Pulmonary artery endothelial cell (primary cell): ENCODE measurements around the gene COMP. TPM values are rescaled to one million over a fixed set of nuclear protein-coding genes. Genes with fewer than 3 reads are reported as not detected.
"Not testable (repeated sequence)": the region's sequence is repeated elsewhere in the genome, so short reads cannot be mapped to it uniquely, and the experiment has no call there.

ENCODE experiments used
- DNase-seq: peaks from one replicate; pipeline ENCODE4 v3.0.0-alpha.2; 2011; ENCODE audit warnings: low read depth, low spot score
- total RNA-seq: library from RNA; depleted of rRNA; stranded (reverse); fragments of >200 nt; gene quantifications from 2 replicates; pipeline ENCODE4 v1.2.3, GENCODE V29; 2014

COMP gene
- total RNA-seq = not detected in 2 replicates

DNA sequence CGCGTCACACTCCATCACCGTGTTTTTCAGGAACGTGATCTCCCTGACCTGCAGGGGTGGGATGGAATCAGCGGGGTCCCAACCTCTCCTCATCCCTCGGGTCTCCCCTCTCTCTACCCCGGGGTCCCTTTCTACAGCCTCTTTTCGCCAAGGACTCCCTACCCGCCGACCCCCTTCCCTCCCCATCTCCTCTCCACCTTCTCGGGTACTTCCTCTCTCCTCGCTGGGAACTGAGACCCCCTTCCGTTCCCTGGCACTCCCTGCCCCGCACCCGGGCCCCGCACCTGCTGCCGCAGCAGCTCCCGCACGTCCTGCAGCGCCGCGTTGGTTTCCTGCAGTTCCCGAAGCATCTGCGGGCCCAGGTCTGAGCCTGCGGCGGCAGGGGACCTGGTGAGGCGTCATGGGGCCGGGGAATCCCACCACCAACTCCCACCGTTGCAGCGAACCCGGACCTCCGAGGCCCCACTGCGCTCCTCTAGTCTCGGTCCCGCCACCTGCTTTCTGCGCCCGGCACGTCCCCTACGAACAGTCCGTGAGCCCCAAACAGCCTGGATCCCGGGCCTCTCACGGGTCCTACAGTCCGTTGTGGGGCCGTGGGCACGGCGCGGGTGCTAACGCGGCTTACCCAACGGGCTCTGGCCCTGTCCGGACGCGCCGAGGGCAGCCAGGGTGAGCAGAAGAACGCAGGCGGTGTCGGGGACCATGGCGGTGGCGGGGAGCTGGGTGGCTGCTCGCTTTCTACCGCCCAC, at the start of gene COMP:
Gene COMP (minus strand): TSS at position 740 of the 749 bp plus-strand sequence. CDS start 36 bp downstream, at position 704.
- DNase-seq = no peak

DNA sequence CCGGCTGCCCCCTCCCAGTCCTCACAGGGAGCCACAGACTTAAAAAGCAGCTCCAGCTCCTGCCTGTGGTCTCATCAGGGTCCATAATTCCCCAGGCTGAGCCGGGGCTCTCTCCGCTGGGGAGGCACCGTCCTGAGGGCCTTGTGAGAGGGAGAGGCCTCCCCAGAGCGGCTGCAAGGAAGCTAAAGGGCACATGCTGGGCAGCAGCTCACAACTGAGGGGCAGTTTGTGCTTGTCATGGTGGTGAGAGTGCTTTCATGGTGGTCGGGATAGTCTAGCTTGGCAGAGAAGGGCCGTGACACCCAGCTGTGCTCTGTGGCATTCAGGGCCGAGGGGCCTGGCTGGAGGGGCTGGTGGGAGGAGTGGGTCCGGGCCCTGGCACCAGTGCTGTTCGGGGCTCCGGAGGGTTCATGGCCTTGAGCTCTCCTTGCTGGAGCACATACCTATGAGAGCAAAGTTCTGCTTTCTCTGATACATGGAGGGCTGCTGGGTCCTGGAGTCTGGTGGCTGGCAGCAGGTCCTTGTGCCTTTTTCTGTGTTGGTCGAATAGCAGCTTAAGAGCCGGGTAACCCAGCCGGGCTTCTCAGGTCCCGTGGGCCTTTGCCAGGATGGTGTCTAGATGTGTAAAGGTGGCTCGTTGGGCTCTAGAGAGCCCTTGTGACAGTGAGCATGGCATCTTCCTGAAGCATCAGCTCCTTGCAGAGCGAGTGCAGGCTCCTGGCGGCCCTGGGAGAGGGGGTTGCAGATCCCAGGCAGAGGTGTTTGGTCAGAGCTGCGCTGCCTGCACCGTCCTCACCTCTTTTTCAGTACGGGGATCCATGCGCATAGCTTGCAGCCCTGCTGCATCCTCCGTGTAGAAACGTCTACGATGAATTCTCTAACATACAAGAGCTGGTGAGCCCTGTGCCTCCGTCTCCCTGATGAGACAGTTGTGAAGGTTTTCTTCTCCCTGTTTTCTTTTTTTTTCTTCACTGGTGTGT, 49.5 kb upstream of the COMP start:
- DNase-seq = no peak

DNA sequence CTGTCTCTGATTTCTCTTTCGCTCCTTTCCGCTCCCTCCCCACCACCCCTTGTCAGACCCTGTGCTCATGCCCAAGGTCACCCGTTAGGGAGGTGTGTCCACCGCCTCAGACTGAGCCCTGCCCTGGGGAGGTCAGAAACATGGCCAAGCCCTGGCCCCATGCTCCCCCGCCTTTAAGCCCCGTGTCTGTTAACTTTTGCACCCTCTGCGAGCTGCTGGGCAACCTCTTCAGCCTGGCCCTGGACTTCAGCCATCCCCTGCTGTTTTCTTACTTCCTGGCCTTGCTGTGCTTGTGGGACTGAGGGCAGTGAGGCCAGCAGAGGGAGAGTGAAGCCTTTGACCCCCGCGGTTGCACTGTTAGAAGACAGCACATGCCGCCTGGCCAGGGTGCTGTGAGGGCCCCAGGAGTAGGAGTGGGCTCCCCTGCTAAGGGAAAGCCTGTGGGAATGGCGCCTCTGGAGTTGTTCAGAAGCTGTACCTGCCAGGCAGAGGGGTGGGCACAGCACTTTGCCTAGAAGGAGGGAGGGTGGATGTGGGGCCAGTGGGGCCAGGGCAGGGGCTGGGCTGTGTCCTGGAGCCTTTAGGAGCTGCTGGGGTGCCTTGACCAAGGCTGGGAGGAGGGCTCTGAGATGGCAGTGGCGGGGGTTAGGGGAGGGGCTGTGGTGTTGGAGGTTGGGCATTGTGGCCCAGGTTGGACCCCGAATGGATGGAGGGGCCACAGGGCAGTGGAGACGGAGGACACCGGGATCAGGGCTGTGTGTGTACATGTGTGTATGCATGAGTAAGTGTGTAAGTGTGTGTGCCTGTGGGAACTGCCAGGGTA, 48.6 kb upstream of the COMP start:
- DNase-seq = no peak

DNA sequence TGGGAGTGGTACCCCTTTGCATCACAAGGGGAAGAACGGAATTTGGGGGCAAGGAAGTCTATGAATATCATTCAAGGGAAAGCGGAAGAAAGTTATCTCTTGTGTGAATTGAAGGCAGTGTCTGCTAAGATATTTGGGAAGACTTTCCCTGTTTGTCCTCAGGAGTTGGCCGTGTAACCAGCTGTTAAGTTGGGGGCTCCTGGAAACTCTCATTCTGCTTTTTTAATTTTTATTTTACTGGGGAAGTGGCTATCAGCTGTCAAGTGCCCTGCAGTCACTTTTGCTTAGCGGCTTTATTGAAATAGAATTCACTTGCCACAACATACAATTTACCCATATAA, 43.5 kb upstream of the COMP start:
- DNase-seq = no peak

DNA sequence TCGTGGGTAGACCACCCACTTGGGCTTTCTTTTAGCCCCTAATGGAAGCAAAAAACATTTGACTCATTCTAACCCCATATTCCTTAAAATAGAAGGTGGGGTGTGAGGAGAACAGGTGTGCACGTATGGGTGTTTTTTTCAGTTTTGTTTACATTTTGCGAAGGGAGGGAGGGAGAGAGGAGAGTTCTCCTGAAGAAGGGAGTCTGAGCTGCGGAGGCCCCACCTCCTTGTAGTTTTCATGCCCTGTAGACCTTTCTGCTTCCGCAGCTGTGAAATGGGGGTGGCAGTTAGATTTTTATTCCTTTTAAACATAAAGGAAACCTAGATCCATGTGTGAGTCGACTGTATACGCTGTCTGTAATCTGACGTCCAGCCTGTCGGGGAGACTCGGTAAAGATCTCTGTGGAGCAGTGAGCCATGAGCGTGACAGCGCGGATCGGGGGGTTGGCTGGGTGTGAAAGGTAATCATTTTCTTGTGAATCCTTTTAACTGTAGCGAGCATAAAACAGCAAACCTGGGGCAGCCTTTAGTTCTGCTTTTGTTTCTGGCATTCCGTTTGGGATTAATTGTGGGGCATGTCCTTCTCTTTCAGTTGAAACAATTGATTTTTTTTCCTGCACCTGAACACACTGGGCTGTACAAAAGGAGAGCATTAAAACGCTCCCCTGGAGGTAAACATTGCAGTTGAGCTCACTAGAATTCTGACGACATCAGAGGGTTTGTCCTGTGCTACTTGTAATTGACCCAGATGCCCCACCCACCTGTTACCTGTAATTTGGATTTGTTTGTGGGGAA, 42.9 kb upstream of the COMP start:
- no peak for DNase-seq

DNA sequence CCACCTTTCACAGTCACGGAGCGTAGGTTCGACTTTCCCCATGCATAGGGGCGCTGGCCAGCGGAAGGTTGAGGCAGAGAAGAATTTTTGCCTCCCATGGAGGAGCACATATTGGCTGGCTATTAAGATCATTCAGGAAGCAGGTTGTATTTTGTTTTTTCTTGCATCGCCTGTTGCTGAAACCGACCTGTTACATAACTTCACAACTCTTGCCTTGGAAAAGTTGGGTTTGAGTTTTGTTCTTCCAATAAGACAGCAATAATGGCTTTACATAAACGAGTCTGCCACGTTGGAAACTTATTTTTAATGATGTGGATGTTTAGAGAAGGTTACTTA, 42.0 kb upstream of the COMP start:
- no peak for DNase-seq

DNA sequence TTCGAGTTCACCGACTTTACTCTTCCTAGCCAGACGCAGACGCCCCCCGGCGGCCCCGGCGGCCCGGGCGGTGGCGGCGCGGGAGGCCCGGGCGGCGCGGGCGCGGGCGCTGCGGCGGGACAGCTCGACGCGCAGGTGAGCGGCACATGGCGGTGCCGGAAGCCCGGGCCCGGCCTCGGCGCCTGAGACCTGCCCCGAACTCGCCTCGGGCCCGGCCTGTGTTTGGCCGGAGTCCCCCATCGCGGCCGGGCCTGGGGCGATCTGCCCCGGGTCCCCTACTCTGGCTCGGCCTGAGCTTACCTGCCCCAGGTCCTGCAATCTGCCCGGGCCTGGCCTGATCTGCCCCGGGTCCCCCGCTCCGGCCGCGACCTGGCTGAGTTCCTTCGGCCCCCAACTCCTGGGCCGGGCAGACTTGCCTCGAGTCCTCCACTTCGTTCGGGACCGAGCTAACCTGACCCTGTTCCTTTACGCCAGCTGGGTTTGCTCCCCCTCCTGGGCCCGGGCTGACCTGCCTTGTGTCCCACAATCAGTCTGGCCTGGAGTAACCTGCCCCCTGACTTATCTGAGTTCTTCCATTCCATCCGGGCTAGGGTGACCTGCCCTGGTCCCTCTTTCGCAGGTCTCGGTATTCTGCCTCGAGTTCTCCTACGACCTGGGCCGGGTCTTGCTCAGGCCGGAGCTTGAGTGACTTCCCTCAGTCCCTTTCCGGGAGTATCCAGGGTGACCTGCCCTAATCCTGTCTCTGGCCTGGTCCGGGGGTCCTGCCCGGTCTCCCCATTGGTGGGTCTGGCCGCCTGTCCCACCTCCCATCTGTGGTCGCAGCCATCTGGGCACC, 41.4 kb upstream of the COMP start:
- no peak for DNase-seq

DNA sequence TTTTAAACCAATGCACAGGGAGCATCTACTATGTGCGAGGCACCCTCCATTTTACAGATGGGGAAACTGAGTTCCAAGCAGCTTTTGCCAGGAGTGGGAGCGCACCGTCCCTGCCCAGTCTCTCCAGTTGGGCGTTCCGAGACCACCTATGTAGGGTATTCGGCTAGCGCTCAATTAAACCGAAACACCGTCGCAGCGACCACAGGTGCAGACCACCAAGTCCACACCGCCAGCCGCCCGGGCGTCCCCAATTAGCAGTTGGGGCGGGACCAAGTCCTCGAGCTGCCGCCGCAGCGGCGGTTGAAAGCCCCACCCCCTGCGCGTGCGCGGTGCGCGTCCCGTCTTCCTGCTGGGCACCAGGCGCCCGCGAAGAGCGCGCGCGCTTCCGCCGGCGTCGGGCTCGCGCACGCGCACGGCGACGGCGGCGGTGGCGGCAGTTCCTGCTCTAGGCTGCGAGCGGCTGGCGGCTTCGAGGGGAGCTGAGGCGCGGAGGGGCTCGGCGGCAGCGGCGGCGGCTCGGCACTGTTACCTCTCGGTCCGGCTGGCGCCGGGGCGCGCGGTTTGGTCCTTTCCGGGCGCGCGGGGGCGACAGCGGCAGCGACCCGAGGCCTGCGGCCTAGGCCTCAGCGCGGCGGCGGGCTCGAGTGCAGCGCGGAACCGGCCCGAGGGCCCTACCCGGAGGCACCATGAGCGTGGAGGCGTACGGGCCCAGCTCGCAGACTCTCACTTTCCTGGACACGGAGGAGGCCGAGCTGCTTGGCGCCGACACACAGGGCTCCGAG, 40.6 kb upstream of the COMP start, which contains the start of gene UPF1:
Gene UPF1 (plus strand): TSS at position 436 of the 782 bp plus-strand sequence. CDS start 251 bp downstream, at position 687.
- peak; percentile 63 for DNase-seq

DNA sequence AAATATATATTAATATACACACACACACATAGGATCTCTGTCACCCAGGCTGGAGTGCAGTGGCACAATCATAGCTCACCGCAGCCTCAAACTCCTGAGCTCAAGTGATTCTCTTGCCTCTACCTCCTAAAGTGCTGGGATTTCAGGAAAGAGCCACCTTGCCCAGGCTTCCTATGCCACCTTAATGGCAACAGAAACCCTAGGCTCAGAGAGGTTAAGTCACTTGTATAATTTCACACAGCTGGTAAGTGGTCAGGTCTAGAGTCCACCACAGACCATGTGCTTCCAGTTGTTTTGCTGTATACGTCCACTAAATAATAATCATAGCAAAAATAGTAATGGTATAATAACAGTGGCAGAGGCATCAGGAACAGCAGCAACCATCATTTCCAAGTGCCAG, 39.4 kb upstream of the COMP start:
- no peak for DNase-seq

DNA sequence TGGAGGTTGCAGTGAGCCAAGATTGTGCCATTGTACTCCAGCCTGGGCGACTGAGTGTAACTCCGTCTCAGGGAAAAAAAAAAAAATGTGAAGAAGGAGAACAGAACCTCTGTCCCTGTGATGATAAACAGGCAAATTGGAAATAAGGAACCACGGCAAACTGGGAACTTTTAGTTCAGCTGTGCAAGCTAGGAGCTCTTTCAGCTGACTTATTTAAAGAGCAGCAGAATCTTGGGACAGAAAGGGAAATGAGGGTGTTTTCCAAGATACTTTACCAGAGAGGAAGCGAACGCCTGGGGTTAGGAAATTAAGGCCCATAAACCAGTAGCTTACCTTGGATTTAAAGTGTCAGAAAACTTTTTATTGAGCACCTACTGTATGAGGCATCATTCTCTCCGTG, 37.7 kb upstream of the COMP start:
- no peak for DNase-seq

DNA sequence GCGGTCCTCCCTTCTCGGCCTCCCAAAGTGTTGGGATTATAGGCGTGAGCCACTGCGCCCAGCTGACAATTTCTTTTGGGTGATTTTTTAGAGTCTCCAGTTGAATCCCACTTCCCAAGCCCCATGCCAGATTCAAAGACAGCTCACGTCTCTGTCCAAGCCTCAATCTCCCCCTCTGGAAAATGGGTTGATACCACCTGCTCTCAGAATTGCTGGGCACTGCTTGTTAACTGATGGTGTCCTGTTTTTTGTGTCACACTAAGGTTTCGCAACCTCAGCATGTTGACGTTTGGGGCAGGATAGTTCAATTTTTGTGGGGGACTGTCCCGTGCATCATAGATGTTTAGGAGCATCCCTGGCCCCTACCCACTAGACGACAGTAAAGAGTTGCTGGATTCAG, 26.5 kb upstream of the COMP start:
- DNase-seq = no peak

DNA sequence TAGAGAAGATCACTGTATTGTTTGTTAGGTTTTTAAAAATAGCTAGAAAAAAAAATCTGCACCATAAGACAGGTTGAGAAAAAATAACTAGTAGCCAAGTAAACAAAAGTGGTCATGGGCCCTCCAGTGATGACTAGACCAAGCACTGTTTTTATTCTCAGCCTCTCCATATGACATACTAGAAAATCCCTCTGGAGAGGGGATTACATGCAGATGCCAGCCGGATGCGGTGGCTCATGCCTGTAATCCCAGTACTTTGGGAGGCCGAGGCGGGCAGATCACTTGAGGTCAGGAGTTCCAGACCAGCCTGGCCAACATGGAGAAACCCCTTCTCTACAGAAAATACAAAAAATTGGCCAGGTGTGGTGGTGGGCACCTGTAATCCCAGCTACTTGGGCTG, 25.5 kb upstream of the COMP start:
- DNase-seq = not testable (repeated sequence)

DNA sequence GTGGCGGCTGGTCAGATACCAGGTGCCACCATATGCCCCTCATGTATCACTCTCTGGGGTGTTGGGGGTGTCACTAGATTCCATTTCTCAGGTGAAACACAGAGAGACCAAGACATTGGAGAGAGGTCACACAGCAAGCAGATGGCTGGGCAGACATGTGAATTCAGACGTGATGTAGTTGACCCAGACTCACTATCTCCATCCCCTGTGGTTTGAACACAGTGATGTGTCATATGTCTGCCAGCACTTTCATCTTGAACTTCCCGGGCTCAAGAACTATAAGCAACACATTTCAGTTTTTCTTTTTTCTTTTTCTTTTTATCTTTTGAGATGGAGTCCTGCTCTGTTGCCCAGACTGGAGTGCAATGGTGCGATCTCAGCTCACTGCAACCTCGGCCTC, 24.6 kb upstream of the COMP start:
- no peak for DNase-seq

DNA sequence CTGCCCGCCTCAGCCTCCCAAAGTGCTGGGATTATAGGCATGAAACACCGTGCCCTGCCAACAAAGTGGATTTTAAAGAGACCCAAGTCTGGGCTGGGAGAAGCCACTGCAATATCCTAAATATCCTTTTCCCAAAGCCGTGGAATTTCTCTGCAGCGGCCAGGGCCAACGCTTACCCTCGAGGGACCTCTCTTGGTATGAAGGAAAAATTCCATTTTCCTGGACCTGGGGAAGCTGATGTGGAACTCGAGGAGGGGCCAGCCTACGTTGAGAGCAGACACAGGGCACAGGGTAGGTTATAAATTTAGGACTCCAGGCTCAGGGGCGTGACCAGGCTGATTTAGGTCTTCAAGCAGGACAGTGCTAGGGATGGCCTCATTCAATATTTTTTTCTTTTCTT, 23.0 kb upstream of the COMP start:
- no peak for DNase-seq

DNA sequence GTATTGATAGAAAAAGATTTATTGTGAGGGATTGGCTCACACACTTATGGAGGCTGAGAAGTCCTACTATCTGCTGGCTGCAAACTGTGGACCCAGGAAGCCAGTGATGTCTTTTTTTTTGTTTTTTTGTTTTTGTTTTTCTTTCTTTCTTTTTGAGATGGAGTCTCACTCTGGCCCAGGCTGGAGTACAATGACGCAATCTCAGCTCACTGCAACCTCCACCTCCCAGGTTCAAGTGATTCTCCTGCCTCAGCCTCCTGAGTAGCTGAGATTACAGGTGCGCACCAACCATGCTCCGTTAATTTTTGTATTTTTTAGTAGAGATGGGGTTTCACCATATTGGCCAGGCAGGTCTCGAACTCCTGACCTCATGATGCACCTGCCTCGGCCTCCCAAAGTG, 20.5 kb upstream of the COMP start:
- DNase-seq = not testable (repeated sequence)

DNA sequence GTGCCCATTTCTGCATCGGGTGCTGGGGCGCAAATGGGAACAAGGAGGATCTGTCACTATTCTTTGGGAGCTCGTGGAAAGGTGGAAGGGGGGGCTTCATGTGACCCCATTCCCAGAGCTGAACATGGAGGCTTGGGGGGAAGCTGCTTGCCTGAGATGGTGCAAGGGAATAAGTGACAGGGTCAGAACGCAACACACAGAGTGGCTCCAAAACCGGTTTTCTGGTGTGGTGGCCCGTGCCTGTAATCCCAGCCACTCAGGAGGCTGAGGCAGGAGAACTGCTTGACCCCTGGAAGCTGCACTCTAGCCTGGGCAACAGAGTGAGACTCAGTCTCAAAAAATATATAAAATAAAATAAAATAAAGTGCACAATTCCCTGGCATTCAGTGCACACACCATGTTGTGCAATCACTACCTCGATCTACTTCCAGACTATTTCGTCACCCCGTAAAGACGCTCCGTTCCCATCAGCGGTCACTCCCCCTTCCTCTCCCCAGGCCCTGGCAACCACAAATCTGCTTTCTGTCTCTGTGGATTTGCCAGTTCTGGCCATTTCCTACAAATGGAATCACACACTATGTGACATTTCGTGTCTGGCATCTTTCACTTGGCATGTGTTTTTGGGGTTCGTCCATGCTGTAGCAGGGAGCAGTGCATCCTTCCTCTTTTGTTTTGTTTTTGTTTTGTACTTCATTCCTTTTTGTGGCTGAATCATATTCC, 18.2 kb upstream of the COMP start:
- no peak for DNase-seq

DNA sequence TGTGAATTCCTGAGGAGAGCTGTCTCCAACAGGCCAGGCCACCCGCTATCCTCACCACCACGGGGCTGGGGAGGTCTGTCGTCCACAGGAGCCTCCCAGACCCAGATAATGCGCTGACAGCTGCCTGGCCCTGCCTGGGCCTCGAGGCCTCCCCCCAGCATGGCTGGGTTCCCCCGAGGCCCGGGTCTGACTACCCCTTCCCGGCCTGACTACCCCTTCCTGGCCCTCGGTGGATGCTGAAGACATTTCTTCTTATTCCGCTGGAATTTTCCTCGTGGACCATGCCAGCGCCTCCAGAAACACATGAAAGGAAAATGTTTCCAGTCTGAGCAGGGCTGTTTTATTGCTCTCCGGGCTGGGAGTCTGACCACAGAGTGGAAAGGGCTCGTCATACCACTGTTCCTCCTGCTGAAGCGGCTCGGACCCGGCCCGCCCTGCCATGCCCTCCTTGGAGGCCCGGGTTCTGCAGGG, 16.8 kb upstream of the COMP start:
- no peak for DNase-seq

DNA sequence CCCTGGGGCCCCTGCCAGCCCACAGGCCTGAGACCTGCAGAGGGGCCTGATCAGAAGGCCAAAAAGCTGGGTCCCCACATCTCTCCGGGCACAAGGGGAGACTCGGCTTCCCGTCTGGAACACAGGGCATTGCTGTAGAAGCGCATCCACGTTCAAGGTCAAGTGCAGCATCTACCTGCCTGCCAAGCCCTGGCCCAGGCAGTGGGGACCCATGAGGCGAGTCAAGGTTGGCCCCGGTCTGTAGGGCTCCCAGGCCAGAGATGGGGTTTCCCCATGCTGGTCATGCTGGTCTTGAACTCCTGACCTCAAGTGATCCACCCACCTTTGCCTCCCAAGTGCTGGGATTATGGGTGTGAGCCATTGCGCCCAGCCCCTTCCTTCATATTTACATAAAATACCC, 13.5 kb upstream of the COMP start:
- no peak for DNase-seq
